ENCODE data around the gene EPB41L2.

Gene EPB41L2

GRCh38 chr6:130975325-130975724, 87.7 kb downstream of the EPB41L2 start:
- peak; percentile 40 for DNase-seq (ENCODE audit: low read depth)

GRCh38 chr6:130973521-130974277, 89.3 kb downstream of the EPB41L2 start:
- no peak for DNase-seq (ENCODE audit: low read depth)

GRCh38 chr6:130971504-130971903, 91.5 kb downstream of the EPB41L2 start:
- DNase-seq (ENCODE audit: low read depth) = no peak

- peak; percentile 31 for DNase-seq (ENCODE audit: low read depth)
Measured at GRCh38 chr6:130970839-130971410, 92.1 kb downstream of the EPB41L2 start.

- peak; percentile 66 for DNase-seq (ENCODE audit: low read depth)
Measured at GRCh38 chr6:130969791-130970491, 93.1 kb downstream of the EPB41L2 start.

GRCh38 chr6:130969166-130969565, 93.9 kb downstream of the EPB41L2 start:
- no peak for DNase-seq (ENCODE audit: low read depth)

- DNase-seq (ENCODE audit: low read depth) = peak; percentile 52
Measured at GRCh38 chr6:130968476-130968875, 94.6 kb downstream of the EPB41L2 start.

GRCh38 chr6:130967502-130968445, 95.3 kb downstream of the EPB41L2 start:
- DNase-seq (ENCODE audit: low read depth) = peak; percentile 43

GRCh38 chr6:130966344-130966980, 96.6 kb downstream of the EPB41L2 start:
- DNase-seq (ENCODE audit: low read depth) = no peak

- peak; percentile 71 for DNase-seq (ENCODE audit: low read depth)
Measured at GRCh38 chr6:130965656-130966055, 97.4 kb downstream of the EPB41L2 start.

GRCh38 chr6:130964808-130965604, 98.0 kb downstream of the EPB41L2 start:
- no peak for DNase-seq (ENCODE audit: low read depth)

- no peak for DNase-seq (ENCODE audit: low read depth)
Measured at GRCh38 chr6:130964289-130964688, 98.8 kb downstream of the EPB41L2 start.

- DNase-seq (ENCODE audit: low read depth) = no peak
Measured at GRCh38 chr6:130962966-130963365, 100.1 kb downstream of the EPB41L2 start.

GRCh38 chr6:130961148-130961547, 101.9 kb downstream of the EPB41L2 start:
- DNase-seq (ENCODE audit: low read depth) = no peak

GRCh38 chr6:130959951-130960350, 103.1 kb downstream of the EPB41L2 start:
- DNase-seq (ENCODE audit: low read depth) = no peak

GRCh38 chr6:130958468-130958867, 104.6 kb downstream of the EPB41L2 start:
- DNase-seq (ENCODE audit: low read depth) = peak; percentile 46

- DNase-seq (ENCODE audit: low read depth) = no peak
Measured at GRCh38 chr6:130955755-130956154, 107.3 kb downstream of the EPB41L2 start.

- no peak for DNase-seq (ENCODE audit: low read depth)
Measured at GRCh38 chr6:130949553-130949952, 113.5 kb downstream of the EPB41L2 start.

GRCh38 chr6:130947464-130947863, 115.6 kb downstream of the EPB41L2 start:
- no peak for DNase-seq (ENCODE audit: low read depth)

GRCh38 chr6:130946076-130946475, 117.0 kb downstream of the EPB41L2 start:
- peak; percentile 34 for DNase-seq (ENCODE audit: low read depth)
